Stimulated activated CD8-positive, alpha-beta memory T cell treated with anti-CD3 and anti-CD28 coated beads, Interleukin-15, amount 100 ng/mL, for 1 hour (primary cell): ENCODE results near the gene MTMR10.

Experiments
- DNase-seq: peaks from one replicate; pipeline ENCODE4 v3.0.0-alpha.2; 2020; ENCODE audit warnings: low read depth

The MTMR10 gene

GRCh38 chr15:31013863-31014607 lies 22.6 kb upstream of the MTMR10 start:
- DNase-seq = no peak

GRCh38 chr15:31012455-31012854 lies 21.0 kb upstream of the MTMR10 start:
- no peak for DNase-seq

- DNase-seq = no peak
Observed at GRCh38 chr15:31010036-31010435, 18.6 kb upstream of the MTMR10 start.

- no peak for DNase-seq
Observed at GRCh38 chr15:31005660-31006059, 14.2 kb upstream of the MTMR10 start.

- DNase-seq = no peak
Observed at GRCh38 chr15:31004220-31004733, 12.8 kb upstream of the MTMR10 start.

- DNase-seq = no peak
Observed at GRCh38 chr15:31001702-31002101, 10.3 kb upstream of the MTMR10 start.

GRCh38 chr15:30999729-31000128 lies 8.3 kb upstream of the MTMR10 start:
- no peak for DNase-seq

- DNase-seq = no peak
Observed at GRCh38 chr15:30997270-30997669, 5.8 kb upstream of the MTMR10 start.

- DNase-seq = no peak
Observed at GRCh38 chr15:30992249-30992864, 929 bp upstream of the MTMR10 start.

- no peak for DNase-seq
Observed at GRCh38 chr15:30990446-30991254, 778 bp downstream of the MTMR10 start.

- no peak for DNase-seq
Observed at GRCh38 chr15:30990036-30990435, 1.4 kb downstream of the MTMR10 start.

GRCh38 chr15:30985081-30985531 lies 6.3 kb downstream of the MTMR10 start:
- DNase-seq = no peak

GRCh38 chr15:30984542-30984941 lies 6.9 kb downstream of the MTMR10 start:
- DNase-seq = no peak

GRCh38 chr15:30984118-30984517 lies 7.3 kb downstream of the MTMR10 start:
- no peak for DNase-seq

GRCh38 chr15:30979457-30979856 lies 12.0 kb downstream of the MTMR10 start:
- no peak for DNase-seq

- DNase-seq = no peak
Observed at GRCh38 chr15:30978328-30978727, 13.1 kb downstream of the MTMR10 start.

GRCh38 chr15:30974112-30974511 lies 17.3 kb downstream of the MTMR10 start:
- DNase-seq = no peak

GRCh38 chr15:30973379-30973778 lies 18.0 kb downstream of the MTMR10 start:
- DNase-seq = no peak

- DNase-seq = no peak
Observed at GRCh38 chr15:30969724-30970123, 21.7 kb downstream of the MTMR10 start.

GRCh38 chr15:30963681-30964080 lies 27.7 kb downstream of the MTMR10 start:
- no peak for DNase-seq

- no peak for DNase-seq
Observed at GRCh38 chr15:30962659-30963058, 28.8 kb downstream of the MTMR10 start.

GRCh38 chr15:30962079-30962478 lies 29.3 kb downstream of the MTMR10 start:
- DNase-seq = no peak

- no peak for DNase-seq
Observed at GRCh38 chr15:30958219-30958618, 33.2 kb downstream of the MTMR10 start.
